Esophagus muscularis mucosa (tissue), 4 donors: Measurements from ENCODE around the gene PPM1B. TPM values are rescaled to one million over a fixed set of nuclear protein-coding genes. Genes with fewer than 3 reads are reported as not detected.

ENCODE experiments used
- DNase-seq: peaks from one replicate; pipeline ENCODE4 v3.0.0-alpha.2; 2017; ENCODE audit errors: extremely low spot score
- H3K27ac ChIP-seq, 4 donors: fragments of 200-600 bp; sonication (generic); replicated peaks in 1 of 4; 1 replicate in 3 of 4; 2 replicates in 1 of 4; pipeline ENCODE4 v1.5.1; 2016 to 2019; ENCODE audit warnings: mild to moderate bottlenecking in 1 of 4
- H3K27me3 ChIP-seq, 4 donors: fragments of 200-600 bp; sonication (generic); one replicate each; pipeline versions ENCODE4 v1.5.1 to v1.6.0; 2016 to 2019
- H3K36me3 ChIP-seq, 4 donors: fragments of 200-600 bp; sonication (generic); one replicate each; pipeline ENCODE4 v1.5.1; 2016 to 2019
- H3K4me1 ChIP-seq, 4 donors: fragments of 200-600 bp; sonication (generic); one replicate each; pipeline ENCODE4 v1.5.1; 2016 to 2019
- H3K4me3 ChIP-seq, 4 donors: fragments of 200-600 bp; sonication (generic); 1 replicate in 2 of 4; 2 replicates in 2 of 4; pipeline ENCODE4 v1.5.1; 2016 to 2019; ENCODE audit warnings: mild to moderate bottlenecking in 4 of 4, moderate library complexity in 1 of 4
- H3K9me3 ChIP-seq, 4 donors: fragments of 200-600 bp; sonication (generic); 1 replicate in 3 of 4; 2 replicates in 1 of 4; pipeline ENCODE4 v1.5.1; 2016 to 2019
- EP300 ChIP-seq: sonication (generic); formaldehyde crosslinking; IDR thresholded peaks from one replicate; pipeline ENCODE4 v1.6.1; 2017; ENCODE audit warnings: antibody characterized with exemption
- POLR2A ChIP-seq: fragments of 450-650 bp; IDR thresholded peaks from one replicate; pipeline ENCODE4 v1.6.1; 2017; ENCODE audit warnings: antibody characterized with exemption, moderate library complexity, mild to moderate bottlenecking, low read depth
- POLR2AphosphoS5 ChIP-seq, 2 donors: sonication (generic); formaldehyde crosslinking; IDR thresholded peaks; one replicate each; pipeline ENCODE4 v1.6.1; 2017; ENCODE audit warnings: antibody characterized with exemption in 2 of 2
- WGBS: methylation state at CpG from one replicate; pipeline ENCODE4 v1.1.5; 2018; 5-methylcytosine and 5-hydroxymethylcytosine counted together
- intact Hi-C: fragments of 100-400 bp; cut with DNase I; formaldehyde crosslinking; loops from one replicate; pipeline ENCODE4 v1.15.1; 2023
- total RNA-seq, 4 donors: library from RNA; depleted of rRNA; stranded (reverse); fragments of >200 nt; gene quantifications; one replicate each; pipeline versions ENCODE4 v1.1.0 to v1.2.1, GENCODE V29; 2016
- TF ChIP-seq, protein P1 (sequence below), 3 experiments: fragments of 200-600 bp in 2 of 3; fragments of 450-650 bp in 1 of 3; sonication (generic) in 2 of 3; IDR thresholded peaks; one replicate each; pipeline ENCODE4 v1.5.1; 2017 to 2019; ENCODE audit warnings: antibody characterized with exemption in 3 of 3, mild to moderate bottlenecking in 2 of 3, moderate library complexity in 1 of 3

Gene PPM1B
- total RNA-seq, 4 donors from 2014 or later, result 61.4 to 92.7 (median 75.8) TPM

DNA sequence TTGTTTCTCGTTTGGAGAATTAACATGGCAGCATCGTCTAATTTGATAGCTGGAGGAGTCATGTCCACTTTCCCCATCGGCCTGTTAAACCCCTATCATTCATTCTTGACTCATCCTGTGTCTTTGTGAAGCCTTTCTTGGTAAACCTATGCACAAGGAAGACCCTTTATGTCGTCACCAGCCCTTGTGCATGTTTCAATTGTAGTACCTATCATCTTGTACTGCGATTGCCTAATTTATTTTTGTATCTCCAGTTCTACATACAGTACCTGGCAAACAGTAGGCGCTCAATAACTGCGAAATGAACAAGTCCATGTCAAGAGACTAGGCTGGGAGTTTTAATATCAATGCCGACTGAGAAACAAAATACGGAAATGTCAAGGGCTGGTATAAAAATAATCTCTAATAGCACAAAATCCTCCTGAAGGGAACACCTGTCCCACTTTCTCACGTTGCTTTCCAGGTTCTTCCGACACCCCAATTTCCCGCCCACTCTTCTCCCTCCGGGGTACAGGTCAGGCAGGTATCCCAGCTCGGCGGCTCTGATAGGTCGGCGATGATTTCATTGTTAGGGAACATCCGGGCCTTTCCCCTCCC lies 1.3 kb upstream of the PPM1B start:
- Histone ChIP-seq H3K9me3 (no peaks in the 10 kb centered on the region), H3K4me3 (peak overlapping the region; percentile 54 to 69 (median 56)), H3K27me3 (peaks cover 0 to 5% (median 0%) of the 10 kb centered on the region in 4 donors), H3K4me1 (peaks cover 10 to 25% (median 19%) of the 10 kb centered on the region in 4 donors), H3K27ac (peak overlapping the region; percentile 92 to 95 (median 92)), H3K36me3 (no peaks in the 10 kb centered on the region)
- WGBS, result 33% methylated on average over 18 of the region's 18 CpGs
- no peak for DNase-seq
- intact Hi-C loops, result loop anchor here (5.0 kb wide), 2 partner anchors 75 to 195 kb away; partner anchors contain the start of genes CAMKMT and PREPL
- no peak for TF ChIP-seq POLR2A
- TF ChIP-seq, protein P1, sequence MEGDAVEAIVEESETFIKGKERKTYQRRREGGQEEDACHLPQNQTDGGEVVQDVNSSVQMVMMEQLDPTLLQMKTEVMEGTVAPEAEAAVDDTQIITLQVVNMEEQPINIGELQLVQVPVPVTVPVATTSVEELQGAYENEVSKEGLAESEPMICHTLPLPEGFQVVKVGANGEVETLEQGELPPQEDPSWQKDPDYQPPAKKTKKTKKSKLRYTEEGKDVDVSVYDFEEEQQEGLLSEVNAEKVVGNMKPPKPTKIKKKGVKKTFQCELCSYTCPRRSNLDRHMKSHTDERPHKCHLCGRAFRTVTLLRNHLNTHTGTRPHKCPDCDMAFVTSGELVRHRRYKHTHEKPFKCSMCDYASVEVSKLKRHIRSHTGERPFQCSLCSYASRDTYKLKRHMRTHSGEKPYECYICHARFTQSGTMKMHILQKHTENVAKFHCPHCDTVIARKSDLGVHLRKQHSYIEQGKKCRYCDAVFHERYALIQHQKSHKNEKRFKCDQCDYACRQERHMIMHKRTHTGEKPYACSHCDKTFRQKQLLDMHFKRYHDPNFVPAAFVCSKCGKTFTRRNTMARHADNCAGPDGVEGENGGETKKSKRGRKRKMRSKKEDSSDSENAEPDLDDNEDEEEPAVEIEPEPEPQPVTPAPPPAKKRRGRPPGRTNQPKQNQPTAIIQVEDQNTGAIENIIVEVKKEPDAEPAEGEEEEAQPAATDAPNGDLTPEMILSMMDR (IDR thresholded peaks at IDR 0.05), result peak in 1 of 3 experiments; percentile 19

DNA sequence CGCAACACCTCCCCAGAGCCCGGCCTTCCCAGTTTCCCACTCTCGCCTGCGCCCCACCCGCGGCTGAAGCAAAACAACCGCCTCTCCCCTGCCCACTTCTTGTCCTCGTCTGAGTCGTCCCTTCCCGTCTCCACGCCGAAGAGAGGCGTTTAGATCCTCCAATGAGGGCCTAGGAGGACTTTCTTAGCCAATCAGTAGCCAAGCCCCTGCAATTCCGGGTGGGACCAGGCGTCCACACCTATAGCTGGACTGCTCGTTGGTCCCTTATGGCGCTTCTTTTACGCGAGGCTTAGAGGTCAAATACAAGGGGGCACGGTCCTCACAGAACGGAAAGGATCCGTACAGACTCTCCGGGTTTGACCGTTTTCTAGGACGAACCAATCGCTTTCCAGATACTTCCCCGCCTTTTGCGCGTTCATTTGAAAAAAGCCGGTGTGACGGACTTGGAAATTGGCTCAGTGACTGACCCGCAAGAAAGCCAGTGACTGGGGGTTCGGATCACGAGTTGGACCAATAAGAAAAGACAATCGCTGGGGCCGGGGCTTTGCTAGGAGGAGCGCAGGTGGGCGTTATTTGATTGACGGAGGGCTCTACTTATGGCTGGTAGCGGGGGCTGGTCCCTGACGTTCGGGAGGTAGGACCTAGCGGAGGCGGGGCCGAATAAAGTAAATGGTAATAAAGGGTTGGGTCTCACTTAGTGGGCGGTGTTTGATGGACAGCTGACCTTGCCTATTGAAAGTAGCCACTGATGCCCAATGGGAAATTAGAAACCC lies 581 bp upstream of the PPM1B start:
- peak; percentile 100 for DNase-seq
- Histone ChIP-seq H3K27ac (peak overlapping the region; percentile 92 to 95 (median 92)), H3K36me3 (no peaks in the 10 kb centered on the region), H3K27me3 (peaks cover 0 to 5% (median 0%) of the 10 kb centered on the region in 4 donors), H3K9me3 (no peaks in the 10 kb centered on the region), H3K4me1 (peaks cover 16 to 32% (median 25%) of the 10 kb centered on the region in 4 donors), H3K4me3 (peak overlapping the region; percentile 58 to 97 (median 72))
- peak; percentile 7 for TF ChIP-seq POLR2A
- TF ChIP-seq, protein P1 (IDR thresholded peaks at IDR 0.05), result peak in 1 of 3 experiments; percentile 3
- TF ChIP-seq POLR2AphosphoS5 (IDR thresholded peaks at IDR 0.05), result peak; percentile 82 to 84
- TF ChIP-seq EP300, result no peak
- intact Hi-C loops, result loop anchor here (5.0 kb wide), 2 partner anchors 76 to 194 kb away; partner anchors contain the start of genes CAMKMT and PREPL
- under 1% methylated on average over 46 of the region's 46 CpGs for WGBS

GRCh38 chr2:44169155-44169898 lies 652 bp downstream of the PPM1B start:
- H3K27me3 ChIP-seq, result peaks cover 0 to 5% (median 0%) of the 10 kb centered on the region in 4 donors
- TF ChIP-seq POLR2AphosphoS5 (IDR thresholded peaks at IDR 0.05) (peak in 1 of 2 donors; percentile 16), EP300 (no peak)
- intact Hi-C loops, result loop anchor here (5.0 kb wide), 2 partner anchors 77 to 193 kb away; partner anchors contain the start of genes CAMKMT and PREPL

DNA sequence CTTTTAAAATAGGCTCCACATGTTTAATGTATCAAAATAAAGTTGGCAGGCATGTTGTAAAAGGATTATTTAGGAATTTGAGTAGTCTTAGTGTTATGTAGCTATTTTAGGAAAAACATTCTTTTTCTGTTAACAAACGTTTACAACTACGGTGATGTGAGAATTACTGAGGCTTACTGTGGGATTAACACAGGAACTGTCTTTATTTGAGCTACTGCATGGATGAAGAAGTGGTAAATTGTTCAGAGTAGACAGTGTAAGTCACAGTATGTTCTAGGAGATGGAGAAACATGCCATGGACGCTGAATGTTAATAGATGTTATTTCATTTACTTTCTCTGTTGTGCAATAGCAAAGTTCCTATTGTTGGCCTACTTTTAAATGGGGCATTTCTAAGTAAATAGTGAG lies 1.6 kb downstream of the PPM1B start:
- no peak for DNase-seq
- peak overlapping the region; percentile 93 to 99 (median 99) for H3K27ac ChIP-seq
- no peaks in the 10 kb centered on the region for H3K36me3 ChIP-seq
- no peaks in the 10 kb centered on the region for H3K9me3 ChIP-seq
- H3K4me1 ChIP-seq, result peaks cover 16 to 52% (median 44%) of the 10 kb centered on the region in 4 donors
- intact Hi-C loops, result no loop called here
- TF ChIP-seq POLR2AphosphoS5 (IDR thresholded peaks at IDR 0.05) (peak in 1 of 2 donors; percentile 88), EP300 (peak; percentile 58), POLR2A (no peak)
- peak overlapping the region; percentile 75 to 97 (median 94) for H3K4me3 ChIP-seq
- peaks cover 0 to 5% (median 0%) of the 10 kb centered on the region in 4 donors for H3K27me3 ChIP-seq
- WGBS, result 3% methylated on average over 3 of the region's 3 CpGs

More at GRCh38 chr2:44169155-44169898, 652 bp downstream of the PPM1B start:
- no peaks in the 10 kb centered on the region for H3K36me3 ChIP-seq
- no peak for DNase-seq
- WGBS, result 0% methylated on average over 16 of the region's 54 CpGs
- H3K27ac ChIP-seq, result peak overlapping the region; percentile 93 to 99 (median 99)
- peaks cover 16 to 42% (median 35%) of the 10 kb centered on the region in 4 donors for H3K4me1 ChIP-seq
- peak overlapping the region; percentile 75 to 97 (median 94) for H3K4me3 ChIP-seq
- H3K9me3 ChIP-seq, result no peaks in the 10 kb centered on the region

- Histone ChIP-seq H3K27ac (peak overlapping the region; percentile 93 to 99 (median 99)), H3K4me1 (peaks cover 19 to 59% (median 51%) of the 10 kb centered on the region in 4 donors), H3K9me3 (no peaks in the 10 kb centered on the region), H3K4me3 (peak overlapping the region; percentile 75 to 97 (median 94)), H3K27me3 (peaks cover 0 to 2% (median 0%) of the 10 kb centered on the region in 4 donors), H3K36me3 (no peaks in the 10 kb centered on the region)
- DNase-seq, result no peak
- intact Hi-C loops, result no loop called here
- 8% methylated on average over 2 of the region's 2 CpGs for WGBS
- TF ChIP-seq POLR2A (no peak), POLR2AphosphoS5 (IDR thresholded peaks at IDR 0.05) (no peak), EP300 (no peak)
- TF ChIP-seq, protein P1 (IDR thresholded peaks at IDR 0.05), result no peak
Observed at GRCh38 chr2:44171018-44171417, 2.3 kb downstream of the PPM1B start.
